Stimulated activated CD4-positive, alpha-beta T cell treated with anti-CD3 and anti-CD28 coated beads, TNF-alpha, amount 100 ng/mL, for 48 hours (primary cell): ENCODE results near the gene CBFA2T2.

Experiments
- DNase-seq, 3 donors: peaks; one replicate each; pipeline ENCODE4 v3.0.0-alpha.2; 2020; ENCODE audit warnings: low read depth in 3 of 3

The CBFA2T2 gene

GRCh38 chr20:33575282-33575681, 85.4 kb downstream of the CBFA2T2 start:
- no peak for DNase-seq

GRCh38 chr20:33576432-33577125, 86.7 kb downstream of the CBFA2T2 start:
- no peak for DNase-seq

GRCh38 chr20:33578510-33578909, 88.6 kb downstream of the CBFA2T2 start:
- no peak for DNase-seq

- no peak for DNase-seq
Observed at GRCh38 chr20:33583143-33583542, 93.2 kb downstream of the CBFA2T2 start.

GRCh38 chr20:33584976-33585375, 95.1 kb downstream of the CBFA2T2 start:
- DNase-seq = no peak

GRCh38 chr20:33585413-33585812, 95.5 kb downstream of the CBFA2T2 start:
- DNase-seq = no peak

GRCh38 chr20:33589059-33589458, 99.2 kb downstream of the CBFA2T2 start:
- no peak for DNase-seq

GRCh38 chr20:33591901-33592300, 102.0 kb downstream of the CBFA2T2 start:
- peak; percentile 61 to 66 (median 65) for DNase-seq

- DNase-seq = no peak
Observed at GRCh38 chr20:33594743-33595142, 104.8 kb downstream of the CBFA2T2 start.

- DNase-seq = no peak
Observed at GRCh38 chr20:33600414-33600813, 110.5 kb downstream of the CBFA2T2 start.

- DNase-seq = no peak
Observed at GRCh38 chr20:33600981-33601380, 111.1 kb downstream of the CBFA2T2 start.

- DNase-seq = no peak
Observed at GRCh38 chr20:33601861-33602260, 112.0 kb downstream of the CBFA2T2 start.

- DNase-seq = no peak
Observed at GRCh38 chr20:33602826-33603590, 113.1 kb downstream of the CBFA2T2 start.

- no peak for DNase-seq
Observed at GRCh38 chr20:33604084-33604990, 114.4 kb downstream of the CBFA2T2 start.

GRCh38 chr20:33604991-33605370, 115.1 kb downstream of the CBFA2T2 start:
- no peak for DNase-seq

GRCh38 chr20:33606118-33606771, 116.3 kb downstream of the CBFA2T2 start:
- no peak for DNase-seq

- no peak for DNase-seq
Observed at GRCh38 chr20:33609504-33609903, 119.6 kb downstream of the CBFA2T2 start.

GRCh38 chr20:33611106-33611505, 121.2 kb downstream of the CBFA2T2 start:
- no peak for DNase-seq

GRCh38 chr20:33612001-33612400, 122.1 kb downstream of the CBFA2T2 start:
- no peak for DNase-seq

- no peak for DNase-seq
Observed at GRCh38 chr20:33621717-33622400, 132.0 kb downstream of the CBFA2T2 start.

GRCh38 chr20:33622705-33623365, 132.9 kb downstream of the CBFA2T2 start:
- no peak for DNase-seq
